ENCODE results near the gene COMP. TPM values are rescaled to one million over a fixed set of nuclear protein-coding genes. Genes with fewer than 3 reads are reported as not detected.

Gene COMP
- total RNA-seq, 1 experiment from 2014 or later: 0.69 TPM

GRCh38 chr19:18830488-18830887, 39.4 kb upstream of the COMP start:
- in situ Hi-C loops (cut with HindIII; ENCODE audit: low pct_unique_long_range_greater_than_20kb, low sequenced_read_pairs): no loop called here

DNA sequence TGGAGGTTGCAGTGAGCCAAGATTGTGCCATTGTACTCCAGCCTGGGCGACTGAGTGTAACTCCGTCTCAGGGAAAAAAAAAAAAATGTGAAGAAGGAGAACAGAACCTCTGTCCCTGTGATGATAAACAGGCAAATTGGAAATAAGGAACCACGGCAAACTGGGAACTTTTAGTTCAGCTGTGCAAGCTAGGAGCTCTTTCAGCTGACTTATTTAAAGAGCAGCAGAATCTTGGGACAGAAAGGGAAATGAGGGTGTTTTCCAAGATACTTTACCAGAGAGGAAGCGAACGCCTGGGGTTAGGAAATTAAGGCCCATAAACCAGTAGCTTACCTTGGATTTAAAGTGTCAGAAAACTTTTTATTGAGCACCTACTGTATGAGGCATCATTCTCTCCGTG, 37.7 kb upstream of the COMP start:
- H3K9me3 ChIP-seq (ENCODE audit: control insufficient read depth, insufficient read depth, low read depth, low read length): no peaks in the 10 kb centered on the region
- TF ChIP-seq, protein P1, sequence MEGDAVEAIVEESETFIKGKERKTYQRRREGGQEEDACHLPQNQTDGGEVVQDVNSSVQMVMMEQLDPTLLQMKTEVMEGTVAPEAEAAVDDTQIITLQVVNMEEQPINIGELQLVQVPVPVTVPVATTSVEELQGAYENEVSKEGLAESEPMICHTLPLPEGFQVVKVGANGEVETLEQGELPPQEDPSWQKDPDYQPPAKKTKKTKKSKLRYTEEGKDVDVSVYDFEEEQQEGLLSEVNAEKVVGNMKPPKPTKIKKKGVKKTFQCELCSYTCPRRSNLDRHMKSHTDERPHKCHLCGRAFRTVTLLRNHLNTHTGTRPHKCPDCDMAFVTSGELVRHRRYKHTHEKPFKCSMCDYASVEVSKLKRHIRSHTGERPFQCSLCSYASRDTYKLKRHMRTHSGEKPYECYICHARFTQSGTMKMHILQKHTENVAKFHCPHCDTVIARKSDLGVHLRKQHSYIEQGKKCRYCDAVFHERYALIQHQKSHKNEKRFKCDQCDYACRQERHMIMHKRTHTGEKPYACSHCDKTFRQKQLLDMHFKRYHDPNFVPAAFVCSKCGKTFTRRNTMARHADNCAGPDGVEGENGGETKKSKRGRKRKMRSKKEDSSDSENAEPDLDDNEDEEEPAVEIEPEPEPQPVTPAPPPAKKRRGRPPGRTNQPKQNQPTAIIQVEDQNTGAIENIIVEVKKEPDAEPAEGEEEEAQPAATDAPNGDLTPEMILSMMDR (IDR thresholded peaks at IDR 0.05): no peak
- no peak for TF ChIP-seq POLR2AphosphoS5 (IDR thresholded peaks at IDR 0.05; ENCODE audit: low read depth, low read length)
- TF ChIP-seq, protein P2, sequence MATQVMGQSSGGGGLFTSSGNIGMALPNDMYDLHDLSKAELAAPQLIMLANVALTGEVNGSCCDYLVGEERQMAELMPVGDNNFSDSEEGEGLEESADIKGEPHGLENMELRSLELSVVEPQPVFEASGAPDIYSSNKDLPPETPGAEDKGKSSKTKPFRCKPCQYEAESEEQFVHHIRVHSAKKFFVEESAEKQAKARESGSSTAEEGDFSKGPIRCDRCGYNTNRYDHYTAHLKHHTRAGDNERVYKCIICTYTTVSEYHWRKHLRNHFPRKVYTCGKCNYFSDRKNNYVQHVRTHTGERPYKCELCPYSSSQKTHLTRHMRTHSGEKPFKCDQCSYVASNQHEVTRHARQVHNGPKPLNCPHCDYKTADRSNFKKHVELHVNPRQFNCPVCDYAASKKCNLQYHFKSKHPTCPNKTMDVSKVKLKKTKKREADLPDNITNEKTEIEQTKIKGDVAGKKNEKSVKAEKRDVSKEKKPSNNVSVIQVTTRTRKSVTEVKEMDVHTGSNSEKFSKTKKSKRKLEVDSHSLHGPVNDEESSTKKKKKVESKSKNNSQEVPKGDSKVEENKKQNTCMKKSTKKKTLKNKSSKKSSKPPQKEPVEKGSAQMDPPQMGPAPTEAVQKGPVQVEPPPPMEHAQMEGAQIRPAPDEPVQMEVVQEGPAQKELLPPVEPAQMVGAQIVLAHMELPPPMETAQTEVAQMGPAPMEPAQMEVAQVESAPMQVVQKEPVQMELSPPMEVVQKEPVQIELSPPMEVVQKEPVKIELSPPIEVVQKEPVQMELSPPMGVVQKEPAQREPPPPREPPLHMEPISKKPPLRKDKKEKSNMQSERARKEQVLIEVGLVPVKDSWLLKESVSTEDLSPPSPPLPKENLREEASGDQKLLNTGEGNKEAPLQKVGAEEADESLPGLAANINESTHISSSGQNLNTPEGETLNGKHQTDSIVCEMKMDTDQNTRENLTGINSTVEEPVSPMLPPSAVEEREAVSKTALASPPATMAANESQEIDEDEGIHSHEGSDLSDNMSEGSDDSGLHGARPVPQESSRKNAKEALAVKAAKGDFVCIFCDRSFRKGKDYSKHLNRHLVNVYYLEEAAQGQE (IDR thresholded peaks at IDR 0.05; ENCODE audit: insufficient read depth in 1 of 2, low read depth in 2 of 2, low read length in 1 of 2): no peak
- TF ChIP-seq SIN3A (IDR thresholded peaks at IDR 0.05; ENCODE audit: borderline replicate concordance, insufficient read depth, low read depth, low read length): no peak
- no peak for TF ChIP-seq TCF7L2 (IDR thresholded peaks at IDR 0.05; ENCODE audit: low read depth, low read length)
- H3K4me1 ChIP-seq (ENCODE audit: control insufficient read depth, insufficient read depth, low read length): no peaks in the 10 kb centered on the region
- no TSS peak for BruUV-seq (replicated peaks)
- no peak for ATAC-seq
- DNase-seq (ENCODE audit: low read depth, low spot score): no peak
- POLR2A ChIA-PET: no interaction called here
- intact Hi-C loops (cut with micrococcal nuclease; ENCODE audit: unreplicated experiment) (no loop called here), in situ Hi-C loops (cut with HindIII; ENCODE audit: low pct_unique_long_range_greater_than_20kb, low sequenced_read_pairs) (no loop called here)
- peaks cover 3% of the 10 kb centered on the region; the same call in 1 of the 2 replicates for H3K36me3 ChIP-seq (ENCODE audit: control insufficient read depth, insufficient read depth, low read length)
- H3K4me3 ChIP-seq (ENCODE audit: low read depth in 2 of 2, low read length in 2 of 2): no peak overlapping the region
- H3K27me3 ChIP-seq (ENCODE audit: control insufficient read depth, insufficient read depth, low read length): no peaks in the 10 kb centered on the region
- H3K27ac ChIP-seq (ENCODE audit: low read length): no peak overlapping the region
- CTCF ChIA-PET: interaction anchor here (0.6 kb wide), 1 partner anchor 27 kb away, joined by 3 read pairs; no protein-coding TSS in a partner anchor

More at GRCh38 chr19:18830488-18830887, 39.4 kb upstream of the COMP start:
- BruUV-seq (replicated peaks): no TSS peak
- ATAC-seq: no peak
- TF ChIP-seq, protein P1 (IDR thresholded peaks at IDR 0.05): no peak
- TF ChIP-seq POLR2AphosphoS5 (IDR thresholded peaks at IDR 0.05; ENCODE audit: low read depth, low read length): no peak
- TF ChIP-seq TCF7L2 (IDR thresholded peaks at IDR 0.05; ENCODE audit: low read depth, low read length): no peak
- TF ChIP-seq, protein P2 (IDR thresholded peaks at IDR 0.05; ENCODE audit: insufficient read depth in 1 of 2, low read depth in 2 of 2, low read length in 1 of 2): no peak
- TF ChIP-seq SIN3A (IDR thresholded peaks at IDR 0.05; ENCODE audit: borderline replicate concordance, insufficient read depth, low read depth, low read length): no peak
- Histone ChIP-seq H3K9me3 (ENCODE audit: control insufficient read depth, insufficient read depth, low read depth, low read length) (no peaks in the 10 kb centered on the region), H3K27me3 (ENCODE audit: control insufficient read depth, insufficient read depth, low read length) (no peaks in the 10 kb centered on the region), H3K27ac (ENCODE audit: low read length) (no peak overlapping the region), H3K36me3 (ENCODE audit: control insufficient read depth, insufficient read depth, low read length) (peaks cover 3% of the 10 kb centered on the region; the same call in 1 of the 2 replicates), H3K4me3 (ENCODE audit: low read depth in 2 of 2, low read length in 2 of 2) (no peak overlapping the region), H3K4me1 (ENCODE audit: control insufficient read depth, insufficient read depth, low read length) (peaks cover 6% of the 10 kb centered on the region; the same call in 1 of the 2 replicates)
- ChIA-PET POLR2A (no interaction called here), CTCF (no interaction called here)
- no peak for DNase-seq (ENCODE audit: low read depth, low spot score)
- intact Hi-C loops (cut with micrococcal nuclease; ENCODE audit: unreplicated experiment): no loop called here
